Skeletal muscle tissue (tissue), 4 donors: Measurements from ENCODE around the gene OSBPL10. TPM values are rescaled to one million over a fixed set of nuclear protein-coding genes. Genes with fewer than 3 reads are reported as not detected.

ENCODE experiments used
- H3K27ac ChIP-seq: one replicate; pipeline ENCODE4 v1.7.0; 2013; ENCODE audit warnings: mild to moderate bottlenecking, low read depth, low read length, inconsistent platforms
- H3K27me3 ChIP-seq, 3 donors: one replicate each; pipeline ENCODE4 v1.7.0; 2013; ENCODE audit warnings: low read length in 3 of 3; ENCODE audit not compliant: control insufficient read depth in 3 of 3, insufficient read depth in 3 of 3
- H3K36me3 ChIP-seq, 3 donors: one replicate each; pipeline ENCODE4 v1.7.0; 2013; ENCODE audit warnings: low read length in 3 of 3; ENCODE audit not compliant: control insufficient read depth in 3 of 3, insufficient read depth in 3 of 3
- H3K4me1 ChIP-seq, 3 donors: one replicate each; pipeline ENCODE4 v1.7.0; 2013; ENCODE audit warnings: low read length in 3 of 3, mild to moderate bottlenecking in 3 of 3; ENCODE audit not compliant: control insufficient read depth in 3 of 3, insufficient read depth in 3 of 3
- H3K4me3 ChIP-seq, 3 donors: one replicate each; pipeline ENCODE4 v1.7.0; 2013; ENCODE audit warnings: low read length in 3 of 3
- H3K9ac ChIP-seq, 3 donors: one replicate each; pipeline ENCODE4 v1.7.0; 2013; ENCODE audit warnings: low read length in 3 of 3, mild to moderate bottlenecking in 3 of 3, moderate library complexity in 2 of 3, low read depth in 1 of 3
- H3K9me3 ChIP-seq, 3 donors: one replicate each; pipeline ENCODE4 v1.7.0; 2013; ENCODE audit warnings: low read length in 3 of 3; ENCODE audit not compliant: control insufficient read depth in 3 of 3
- total RNA-seq: library from RNA; depleted of rRNA; stranded (reverse); fragments of >200 nt; gene quantifications from one replicate; pipeline ENCODE4 v1.2.3, GENCODE V29; 2014
- donor health status: Osteomylitis.

OSBPL10 gene
- total RNA-seq, 1 donor from 2014 or later, result 6.8 TPM

- Histone ChIP-seq H3K4me1 (no peaks in the 10 kb centered on the region), H3K9ac (no peak overlapping the region), H3K36me3 (no peaks in the 10 kb centered on the region), H3K4me3 (no peak overlapping the region), H3K27ac (no peak overlapping the region), H3K27me3 (no peaks in the 10 kb centered on the region), H3K9me3 (no peaks in the 10 kb centered on the region)
Observed at GRCh38 chr3:31831591-31831990, 149.5 kb downstream of the OSBPL10 start.

DNA sequence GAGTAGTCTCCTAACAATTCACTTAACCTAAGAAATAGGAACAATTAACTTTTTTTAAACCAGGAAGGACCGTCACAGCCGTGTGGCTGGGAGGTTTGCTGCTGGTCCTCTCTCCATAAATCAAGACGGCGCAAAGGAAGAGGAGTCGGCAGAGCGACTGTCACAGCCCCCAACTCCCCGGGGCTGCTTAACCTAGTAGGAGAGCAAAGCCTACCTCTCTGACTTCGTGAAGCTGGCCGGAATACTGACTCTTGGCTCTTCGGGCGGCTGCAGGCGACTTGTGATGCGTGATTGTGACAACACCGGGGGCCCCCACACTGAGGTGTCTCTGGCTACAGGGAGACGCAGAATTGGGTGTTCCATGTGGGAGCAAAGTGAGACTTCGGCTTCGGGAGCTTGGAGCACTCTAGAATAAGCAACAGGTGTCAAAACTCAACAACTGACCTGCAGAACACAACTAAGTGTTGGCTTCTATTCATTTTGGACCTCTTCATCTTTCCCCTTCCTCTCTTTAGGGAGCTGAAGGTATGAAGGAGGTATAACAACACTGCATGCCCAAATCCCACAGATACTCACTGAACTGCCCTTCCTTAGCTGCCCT is 151.1 kb downstream of the OSBPL10 start:
- Histone ChIP-seq H3K27me3 (no peaks in the 10 kb centered on the region), H3K9ac (no peak overlapping the region), H3K27ac (no peak overlapping the region), H3K36me3 (no peaks in the 10 kb centered on the region), H3K4me3 (no peak overlapping the region), H3K4me1 (no peaks in the 10 kb centered on the region), H3K9me3 (no peaks in the 10 kb centered on the region)

GRCh38 chr3:31829010-31829409 is 152.1 kb downstream of the OSBPL10 start:
- H3K4me1 ChIP-seq, result no peaks in the 10 kb centered on the region
- no peaks in the 10 kb centered on the region for H3K36me3 ChIP-seq
- no peaks in the 10 kb centered on the region for H3K9me3 ChIP-seq
- H3K4me3 ChIP-seq, result no peak overlapping the region
- no peak overlapping the region for H3K27ac ChIP-seq
- H3K27me3 ChIP-seq, result no peaks in the 10 kb centered on the region
- H3K9ac ChIP-seq, result no peak overlapping the region

GRCh38 chr3:31828007-31828406 is 153.1 kb downstream of the OSBPL10 start:
- H3K9me3 ChIP-seq, result no peaks in the 10 kb centered on the region
- no peaks in the 10 kb centered on the region for H3K4me1 ChIP-seq
- no peak overlapping the region for H3K9ac ChIP-seq
- no peak overlapping the region for H3K27ac ChIP-seq
- no peaks in the 10 kb centered on the region for H3K27me3 ChIP-seq
- no peaks in the 10 kb centered on the region for H3K36me3 ChIP-seq
- H3K4me3 ChIP-seq, result no peak overlapping the region

- Histone ChIP-seq H3K4me3 (no peak overlapping the region), H3K9ac (no peak overlapping the region), H3K36me3 (peaks cover 0 to 2% (median 0%) of the 10 kb centered on the region in 3 donors), H3K4me1 (no peaks in the 10 kb centered on the region), H3K27me3 (no peaks in the 10 kb centered on the region), H3K27ac (no peak overlapping the region), H3K9me3 (no peaks in the 10 kb centered on the region)
Observed at GRCh38 chr3:31823184-31823583, 157.9 kb downstream of the OSBPL10 start.

DNA sequence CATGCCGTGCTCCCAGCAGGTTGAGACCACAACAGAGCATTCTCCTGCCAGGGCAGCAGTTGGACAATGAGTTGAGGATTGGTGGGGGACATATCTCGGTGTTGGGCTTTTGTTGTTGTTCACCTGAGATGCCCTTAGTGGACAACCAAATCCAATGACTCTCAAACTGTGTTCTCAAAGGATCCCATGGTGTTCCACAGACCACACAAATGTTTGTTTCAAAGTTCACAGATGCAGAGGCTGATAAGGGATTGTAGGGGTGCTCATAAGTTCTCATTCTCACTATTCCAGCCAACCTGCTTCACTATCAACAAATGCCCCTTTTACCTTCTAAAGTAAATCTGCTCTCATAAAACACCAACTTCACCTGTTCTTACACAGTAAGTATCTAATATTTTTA is 159.9 kb downstream of the OSBPL10 start:
- no peak overlapping the region for H3K4me3 ChIP-seq
- H3K27ac ChIP-seq, result no peak overlapping the region
- H3K9me3 ChIP-seq, result no peaks in the 10 kb centered on the region
- H3K9ac ChIP-seq, result no peak overlapping the region
- peaks cover 0 to 2% (median 0%) of the 10 kb centered on the region in 3 donors for H3K36me3 ChIP-seq
- no peaks in the 10 kb centered on the region for H3K4me1 ChIP-seq
- H3K27me3 ChIP-seq, result no peaks in the 10 kb centered on the region

- H3K4me3 ChIP-seq, result no peak overlapping the region
- no peaks in the 10 kb centered on the region for H3K9me3 ChIP-seq
- no peaks in the 10 kb centered on the region for H3K4me1 ChIP-seq
- peaks cover 0 to 2% (median 0%) of the 10 kb centered on the region in 3 donors for H3K36me3 ChIP-seq
- no peak overlapping the region for H3K27ac ChIP-seq
- no peak overlapping the region for H3K9ac ChIP-seq
- H3K27me3 ChIP-seq, result no peaks in the 10 kb centered on the region
Observed at GRCh38 chr3:31819441-31819840, 161.6 kb downstream of the OSBPL10 start.

GRCh38 chr3:31817411-31817966 is 163.6 kb downstream of the OSBPL10 start:
- Histone ChIP-seq H3K4me3 (no peak overlapping the region), H3K27ac (no peak overlapping the region), H3K27me3 (no peaks in the 10 kb centered on the region), H3K9ac (no peak overlapping the region), H3K36me3 (peaks cover 0 to 2% (median 0%) of the 10 kb centered on the region in 3 donors), H3K4me1 (no peaks in the 10 kb centered on the region), H3K9me3 (no peaks in the 10 kb centered on the region)

DNA sequence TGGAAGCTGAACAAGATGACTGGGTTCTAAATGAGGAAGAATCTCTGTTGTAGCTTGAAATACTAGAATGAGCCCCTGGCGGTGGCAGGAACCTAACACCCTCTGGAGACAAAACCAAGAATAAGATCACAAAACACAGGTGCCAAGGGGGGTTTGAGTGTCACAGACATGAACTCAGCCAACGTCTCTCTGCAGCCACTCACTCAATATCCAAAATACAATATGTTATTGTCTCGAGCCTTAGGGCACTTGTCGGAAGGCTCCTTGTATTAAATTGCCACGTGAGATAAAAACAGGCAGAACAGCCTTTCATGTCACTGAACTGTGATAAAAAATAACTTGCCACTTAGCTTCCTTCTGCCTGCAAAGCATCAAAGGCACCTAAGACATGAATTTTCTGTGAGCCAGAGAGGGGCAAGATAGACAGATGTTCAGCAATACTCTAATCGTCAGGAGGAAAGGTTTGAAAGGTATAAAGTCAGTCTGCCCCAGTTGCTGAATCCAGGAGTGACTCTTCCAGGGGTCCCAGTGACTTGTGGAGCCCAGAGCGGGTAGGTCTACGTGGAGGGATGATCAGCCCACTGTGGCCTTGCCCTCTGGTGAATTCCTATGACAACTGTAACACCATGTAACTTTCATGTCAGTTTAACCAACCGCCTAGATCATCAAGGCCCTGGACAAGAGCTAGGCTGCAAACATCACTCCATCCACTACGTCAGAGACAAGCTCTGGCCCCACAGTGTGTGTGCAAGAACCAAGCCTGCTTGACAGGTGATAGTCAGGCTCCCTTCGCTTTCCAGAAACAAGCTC is 165.2 kb downstream of the OSBPL10 start:
- Histone ChIP-seq H3K4me1 (no peaks in the 10 kb centered on the region), H3K9ac (no peak overlapping the region), H3K27me3 (no peaks in the 10 kb centered on the region), H3K27ac (no peak overlapping the region), H3K4me3 (no peak overlapping the region), H3K9me3 (no peaks in the 10 kb centered on the region), H3K36me3 (peaks cover 0 to 2% (median 0%) of the 10 kb centered on the region in 3 donors)

- no peak overlapping the region for H3K4me3 ChIP-seq
- H3K27ac ChIP-seq, result no peak overlapping the region
- peaks cover 0 to 2% (median 0%) of the 10 kb centered on the region in 3 donors for H3K36me3 ChIP-seq
- H3K9me3 ChIP-seq, result no peaks in the 10 kb centered on the region
- no peaks in the 10 kb centered on the region for H3K27me3 ChIP-seq
- H3K9ac ChIP-seq, result no peak overlapping the region
- H3K4me1 ChIP-seq, result no peaks in the 10 kb centered on the region
Observed at GRCh38 chr3:31815006-31815405, 166.1 kb downstream of the OSBPL10 start.
